LHCN-M2 (cell line): ENCODE data around the gene C9orf85. TPM values are rescaled to one million over a fixed set of nuclear protein-coding genes. Genes with fewer than 3 reads are reported as not detected.

Source experiments
- DNase-seq: peaks from one replicate; pipeline ENCODE4 v3.0.0-alpha.2; 2012; ENCODE audit warnings: low read depth
- total RNA-seq: library from RNA; depleted of rRNA; stranded (reverse); fragments of >200 nt; gene quantifications from 2 replicates; pipeline ENCODE4 v1.2.3, GENCODE V29; 2014

The C9orf85 gene
- total RNA-seq, 1 experiment from 2014 or later, result 19.0 TPM

DNA sequence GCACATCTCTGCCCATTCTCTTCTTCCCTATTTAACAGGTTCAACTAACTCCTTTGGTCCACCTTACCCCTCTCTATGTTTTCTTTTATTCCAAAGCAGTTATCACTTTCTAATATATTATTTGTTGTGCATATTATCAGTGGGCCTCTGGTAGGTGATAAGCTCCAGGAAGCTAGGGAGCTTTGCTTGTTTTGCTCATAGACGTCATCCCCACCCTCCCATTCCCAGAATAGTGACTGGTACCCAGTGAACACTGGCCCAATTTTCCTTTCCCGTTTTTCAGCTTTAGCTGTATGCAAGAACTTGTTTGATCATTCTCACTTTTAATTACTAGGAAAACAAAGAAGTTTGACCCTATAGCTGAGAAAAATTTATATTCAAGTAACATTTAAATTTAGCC, 7.4 kb upstream of the C9orf85 start:
- no peak for DNase-seq

DNA sequence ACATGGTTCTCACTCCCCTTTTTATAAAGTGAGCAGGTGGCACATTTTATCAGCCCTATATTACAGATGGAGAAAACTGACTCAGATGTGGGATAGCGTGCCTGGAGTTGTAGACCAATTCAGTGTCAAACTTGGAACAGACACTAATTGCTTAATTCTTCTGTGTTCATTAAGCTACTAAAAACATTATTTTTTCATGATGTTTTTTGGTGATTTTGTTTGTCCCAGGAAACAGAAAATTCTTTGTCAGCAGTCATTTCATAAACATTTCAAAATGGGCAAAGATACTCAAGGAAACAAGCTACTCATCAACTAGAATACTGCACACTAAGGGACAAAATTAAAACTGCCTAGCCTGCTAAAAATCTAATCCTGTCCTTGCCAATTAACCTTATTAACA, 2.6 kb upstream of the C9orf85 start:
- no peak for DNase-seq

- peak; percentile 41 for DNase-seq
Observed at GRCh38 chr9:71909887-71910649, 1.4 kb upstream of the C9orf85 start.

DNA sequence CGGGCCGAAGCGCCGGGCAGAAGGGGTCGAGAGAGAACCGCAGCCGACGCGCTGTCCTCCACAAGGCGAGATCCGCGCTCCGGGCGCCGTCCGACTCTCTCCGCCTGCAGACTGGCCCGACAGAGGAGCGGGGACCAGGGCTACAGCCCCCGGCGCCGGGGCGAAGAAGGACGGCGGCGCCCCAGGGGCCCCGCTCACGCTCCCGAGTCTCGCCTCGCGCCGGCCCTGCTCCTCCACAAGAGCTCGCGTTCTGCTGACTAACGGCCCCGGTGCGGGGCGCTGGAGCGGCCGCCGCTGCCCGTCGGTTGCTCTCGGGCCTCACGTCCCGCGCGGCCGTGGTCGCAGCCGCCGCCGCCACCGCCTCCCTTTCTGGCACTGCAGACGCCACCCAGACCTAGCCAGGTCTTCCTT, 784 bp upstream of the C9orf85 start:
- no peak for DNase-seq

GRCh38 chr9:71911908-71912335, 483 bp downstream of the C9orf85 start:
- no peak for DNase-seq

- DNase-seq, result no peak
Observed at GRCh38 chr9:71915495-71915894, 4.1 kb downstream of the C9orf85 start.

- DNase-seq, result no peak
Observed at GRCh38 chr9:71916834-71917534, 5.5 kb downstream of the C9orf85 start.

DNA sequence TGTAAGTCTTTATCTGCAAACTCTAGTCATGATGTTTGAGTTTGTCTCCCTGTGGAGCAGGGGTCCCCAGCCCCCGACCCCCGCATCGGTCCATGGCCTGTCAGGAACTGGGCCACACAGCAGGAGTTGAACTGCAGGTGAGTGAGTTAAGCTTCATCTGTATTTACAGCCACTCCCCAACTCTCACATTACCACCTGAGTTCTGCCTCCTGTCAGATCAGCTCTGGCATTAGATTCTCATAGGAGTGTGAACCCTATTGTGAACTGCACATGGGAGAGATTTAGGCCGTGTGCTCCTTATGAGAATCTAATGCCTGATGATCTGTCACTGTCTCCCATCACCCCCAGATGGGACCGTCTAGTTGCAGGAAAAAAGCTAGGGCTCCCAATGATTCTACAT, 7.0 kb downstream of the C9orf85 start:
- DNase-seq, result no peak

DNA sequence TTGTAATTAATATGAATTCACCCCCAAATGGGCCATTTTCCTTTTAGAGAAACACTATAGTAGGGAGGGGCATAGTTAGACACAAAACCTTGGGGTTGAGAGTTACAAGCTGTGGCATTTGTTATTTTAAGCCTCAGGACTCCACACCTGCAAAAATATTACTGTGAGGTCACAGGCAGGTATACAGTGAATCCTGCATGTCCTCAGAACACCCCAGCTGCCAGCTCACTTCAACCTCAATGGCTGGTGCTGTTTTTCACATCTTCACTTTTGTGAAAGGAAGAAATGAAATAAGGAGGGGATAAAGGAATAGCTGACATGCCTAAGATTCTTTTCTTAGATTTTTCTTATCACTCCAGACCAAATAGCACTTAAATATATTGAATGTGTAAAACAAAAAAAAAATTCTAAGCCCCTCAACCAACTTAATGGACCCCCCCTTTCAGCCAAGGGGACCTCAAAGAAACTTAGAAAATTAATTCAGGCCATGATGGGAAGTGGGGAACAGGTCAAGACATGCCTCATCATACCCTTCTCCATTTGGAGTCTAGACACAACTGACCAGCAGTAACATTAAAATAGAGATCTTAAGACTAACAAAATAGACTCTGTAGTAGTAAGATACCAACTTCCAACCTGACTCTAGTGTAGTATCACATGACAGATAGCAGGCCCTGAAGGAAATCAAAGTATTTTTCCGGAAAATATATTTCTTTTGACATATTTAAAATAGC, 9.2 kb downstream of the C9orf85 start:
- no peak for DNase-seq

DNA sequence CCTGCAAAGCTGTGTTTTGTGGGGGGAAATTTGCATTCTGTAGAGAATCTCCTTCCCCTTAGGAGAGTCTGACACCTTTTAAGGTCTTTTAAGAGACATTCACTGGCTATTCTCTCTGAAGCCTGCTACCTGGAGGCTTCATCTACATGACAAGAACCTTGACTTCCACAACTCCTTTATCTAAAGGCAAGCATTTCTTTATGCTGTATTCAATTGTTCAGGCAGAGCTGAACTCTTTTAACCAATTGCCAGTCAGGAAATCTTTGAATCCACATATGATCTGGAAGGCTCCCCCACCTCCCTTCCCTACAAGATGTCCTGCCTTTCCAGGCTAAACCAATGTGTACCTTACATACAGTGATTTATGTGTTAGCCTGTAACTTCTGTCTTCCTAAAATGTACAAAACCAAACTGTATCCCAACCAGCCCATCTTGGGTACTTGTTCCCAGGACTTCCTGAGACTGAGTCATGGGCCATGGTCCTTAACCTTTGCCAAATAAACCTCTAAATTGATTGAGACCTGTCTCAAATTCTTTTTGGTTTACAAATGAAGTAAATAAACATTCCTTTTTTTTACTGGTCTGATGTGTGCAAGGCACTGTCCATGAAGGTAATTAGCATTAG, 9.9 kb downstream of the C9orf85 start:
- DNase-seq, result no peak

DNA sequence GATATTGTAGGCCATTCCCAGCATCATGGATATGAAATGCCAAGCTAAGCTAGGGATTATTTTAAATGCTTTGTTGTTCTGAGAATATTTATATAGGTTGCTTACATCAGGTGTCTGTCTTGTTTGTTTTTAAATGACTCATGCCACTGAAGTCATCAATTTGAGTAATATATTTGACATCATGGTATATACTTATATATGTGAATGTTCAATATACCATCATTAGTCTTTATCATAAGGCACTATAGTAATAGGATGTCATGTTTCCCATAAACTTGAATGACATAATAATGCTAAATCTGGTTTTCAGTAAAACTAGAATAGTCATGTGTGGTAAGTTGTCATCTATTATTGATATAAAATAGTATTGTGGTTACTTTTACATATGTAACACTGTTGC, 13.1 kb downstream of the C9orf85 start:
- DNase-seq, result no peak

DNA sequence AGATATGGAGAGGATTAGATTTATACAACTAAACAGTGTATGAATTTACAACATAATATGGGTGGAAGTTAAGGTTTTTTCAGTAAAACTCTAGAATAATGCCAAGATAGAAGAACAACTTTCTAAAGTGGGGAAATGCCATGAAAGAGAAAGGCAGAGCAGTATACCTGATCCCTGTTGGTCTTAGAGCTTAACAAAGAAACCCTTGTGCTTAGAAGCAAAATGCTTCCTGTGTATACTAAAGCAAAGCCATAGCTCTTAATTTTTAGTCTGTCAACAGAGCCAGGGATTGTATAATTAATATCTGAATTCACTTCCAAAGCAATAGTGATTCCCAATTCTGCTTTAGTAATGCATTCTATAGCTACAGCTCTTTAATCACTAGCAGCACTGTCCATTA, 14.4 kb downstream of the C9orf85 start:
- DNase-seq, result no peak

DNA sequence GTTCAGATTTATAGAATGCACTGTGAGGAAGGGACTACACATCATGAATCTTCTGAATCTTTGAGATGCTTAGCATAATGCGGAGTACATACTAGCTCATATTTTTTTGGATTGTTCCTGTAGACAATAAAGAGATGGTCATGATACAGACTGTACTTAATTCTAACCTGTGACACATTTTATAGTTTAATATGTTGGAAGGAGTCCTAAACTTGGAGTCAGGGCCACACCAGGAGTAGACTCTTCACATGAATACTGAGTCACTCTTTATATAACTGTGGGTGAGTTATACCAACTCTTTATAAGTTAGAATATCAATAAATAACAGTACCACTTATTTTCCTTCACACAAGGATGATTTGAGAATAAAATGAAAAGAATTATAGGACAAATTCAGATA, 16.9 kb downstream of the C9orf85 start:
- no peak for DNase-seq

DNA sequence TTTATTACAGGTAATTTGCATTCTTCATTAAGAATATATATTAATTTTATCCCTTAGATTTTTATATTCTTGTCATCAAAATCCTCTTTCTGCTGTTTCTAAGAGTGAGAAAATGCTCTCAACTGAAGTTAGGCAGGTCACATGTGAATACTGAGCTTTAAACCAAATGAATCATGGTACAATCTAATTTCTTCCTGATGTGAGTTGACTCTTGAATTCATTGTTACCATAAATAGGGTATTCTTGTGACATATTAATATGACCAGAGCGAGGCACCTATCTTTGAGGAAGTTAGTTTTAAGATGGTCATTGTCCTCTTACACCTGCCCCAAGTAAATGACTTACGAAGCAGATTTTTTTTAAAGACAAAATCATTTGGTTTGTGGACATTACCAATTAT, 17.4 kb downstream of the C9orf85 start:
- no peak for DNase-seq

DNA sequence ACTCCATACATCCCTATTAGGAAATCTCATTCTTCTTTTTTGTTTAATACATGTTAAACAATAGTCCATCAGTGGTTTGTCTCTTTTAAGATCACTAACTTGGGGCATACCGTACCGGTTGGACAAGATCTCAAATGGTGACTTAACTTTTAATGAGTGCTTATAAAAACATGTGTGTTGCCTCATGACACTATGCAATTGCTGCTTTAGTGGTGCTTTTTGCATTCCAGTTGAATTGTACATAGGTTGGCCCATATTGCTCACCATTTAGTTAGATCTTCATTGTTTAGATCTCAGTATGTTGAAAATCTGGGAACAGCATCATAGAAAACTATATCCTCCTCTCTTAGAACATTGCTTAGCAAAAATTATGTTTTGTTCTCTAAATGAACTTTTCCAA, 17.8 kb downstream of the C9orf85 start:
- DNase-seq, result peak; percentile 21

DNA sequence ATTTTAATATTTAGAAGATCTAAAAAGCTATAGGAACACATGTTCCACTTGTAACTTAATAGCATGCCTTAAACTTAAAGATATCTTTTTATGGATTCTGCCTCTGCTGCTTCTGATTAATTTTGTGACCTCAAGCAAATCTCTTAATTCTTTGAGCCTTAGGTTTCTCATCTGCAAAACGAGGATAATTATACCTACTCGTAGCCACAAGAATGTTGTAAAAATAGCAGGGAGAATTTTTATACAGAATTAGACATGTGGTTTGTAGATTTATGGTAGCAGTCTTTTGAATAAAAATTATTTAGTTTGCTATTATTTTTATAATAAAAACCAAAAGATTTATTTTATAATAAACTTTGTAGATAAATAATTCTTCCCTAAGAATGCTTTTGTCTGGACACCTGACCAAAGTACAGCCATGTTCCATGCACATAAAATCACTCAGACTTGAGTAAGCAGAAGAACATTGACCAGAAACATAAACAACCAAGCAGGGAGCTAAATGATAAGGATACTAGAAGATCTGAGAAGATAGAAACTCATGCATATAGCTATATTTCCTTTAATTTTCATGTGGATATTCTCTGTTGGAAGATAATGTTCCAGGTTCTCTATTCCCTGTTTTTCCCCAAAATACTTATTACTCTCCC, 18.5 kb downstream of the C9orf85 start:
- DNase-seq, result peak; percentile 33

DNA sequence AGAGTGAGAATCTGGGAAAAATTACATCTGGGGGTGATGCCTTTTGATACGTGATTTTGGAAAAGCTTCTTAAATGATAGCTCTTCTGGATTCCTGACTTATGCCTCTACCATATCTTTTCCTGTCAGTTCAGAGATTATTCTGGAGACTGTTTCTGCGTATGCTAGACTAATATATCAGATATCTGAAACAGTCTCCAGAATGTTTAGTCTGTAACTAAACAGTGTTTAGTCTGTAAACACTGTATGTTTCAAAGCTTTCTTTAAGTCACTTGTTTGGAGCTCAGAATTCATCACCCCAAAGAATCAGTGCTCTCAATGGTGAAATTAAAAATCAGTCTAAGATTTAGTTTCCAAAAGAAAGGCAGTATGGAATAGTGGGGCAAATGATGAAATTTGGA, 19.7 kb downstream of the C9orf85 start:
- no peak for DNase-seq

GRCh38 chr9:71936066-71936465, 24.6 kb downstream of the C9orf85 start:
- no peak for DNase-seq

DNA sequence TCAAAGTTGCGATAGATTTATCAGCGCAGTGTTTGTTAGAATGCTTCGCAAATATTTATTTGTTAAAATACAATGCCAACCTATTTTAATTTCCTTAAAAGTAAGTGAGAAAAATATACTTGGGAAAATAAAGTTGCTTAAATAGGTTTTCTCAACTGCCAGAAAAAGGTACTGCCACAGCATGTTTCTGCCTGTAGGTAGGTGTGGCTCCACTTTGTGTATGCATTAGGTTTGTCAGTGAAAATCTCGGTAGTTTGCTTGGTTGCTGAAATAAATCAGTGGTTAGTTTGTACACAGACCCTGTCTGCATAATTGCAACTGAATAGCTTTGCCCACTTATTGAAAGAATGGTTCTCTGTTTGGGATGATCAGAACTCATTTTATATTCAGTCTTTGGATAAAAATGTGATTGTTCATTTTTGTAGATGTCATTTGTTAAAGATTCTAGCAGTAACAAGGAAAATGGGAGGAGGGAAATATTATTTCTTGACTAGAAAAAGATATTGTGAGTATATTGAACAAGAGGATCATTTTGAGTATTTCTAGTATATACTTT, 25.7 kb downstream of the C9orf85 start:
- no peak for DNase-seq

- DNase-seq, result no peak
Observed at GRCh38 chr9:71937898-71938297, 26.5 kb downstream of the C9orf85 start.

DNA sequence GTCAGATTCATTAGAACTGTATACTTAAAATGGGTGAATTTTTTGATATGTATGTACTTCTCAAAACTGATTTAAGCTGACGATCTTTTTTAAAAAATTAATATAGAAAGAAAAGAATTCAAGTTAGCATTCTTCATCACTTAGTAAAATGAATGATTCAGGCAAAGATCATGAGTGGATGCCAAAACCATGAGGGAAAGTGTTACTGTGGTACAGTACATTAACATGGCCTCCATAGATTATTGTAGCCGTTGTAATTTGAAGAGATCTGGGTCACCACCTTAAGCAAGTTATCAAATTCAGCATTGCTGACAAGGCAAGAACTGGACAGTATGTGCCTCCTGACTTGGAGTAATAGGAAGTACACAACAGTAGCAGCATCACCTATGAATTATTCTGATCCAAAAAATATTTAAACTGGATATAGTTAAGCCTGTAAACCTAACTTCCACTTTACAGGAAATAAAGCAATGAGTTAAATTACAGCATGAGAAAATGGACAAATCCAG, 29.7 kb downstream of the C9orf85 start:
- DNase-seq, result peak; percentile 51
